ENCODE data around the gene ASTN1.

ASTN1 gene

GRCh38 chr1:177138347-177138746 lies 26.2 kb downstream of the ASTN1 start:
- POLR2A ChIA-PET, result no interaction called here
- CTCF ChIA-PET, result interaction anchor here (1.3 to 1.6 kb wide), 3 partner anchors 14 to 118 kb away, joined by 3 to 4 read pairs (median 3); no protein-coding TSS in a partner anchor
- H3K27ac ChIP-seq (ENCODE audit: extremely low read depth, low read depth, low read length), result no peak overlapping the region
- peaks cover 3% of the 10 kb centered on the region; the same call in 1 of the 2 replicates for H3K4me1 ChIP-seq (ENCODE audit: control insufficient read depth, insufficient read depth, low read length)
- H3K4me3 ChIP-seq (ENCODE audit: low read depth, low read length), result no peak overlapping the region
- H3K36me3 ChIP-seq (ENCODE audit: control insufficient read depth in 2 of 2, insufficient read depth in 1 of 2, low read length in 2 of 2), result no peaks in the 10 kb centered on the region
- TF ChIP-seq ZNF76 (tag by site-specific recombination; IDR thresholded peaks at IDR 0.05; ENCODE audit: borderline replicate concordance, low read depth), result no peak
- no peak for TF ChIP-seq ZNF785 (tag by site-specific recombination; IDR thresholded peaks at IDR 0.05)
- TF ChIP-seq ZEB2 (tag by site-specific recombination; IDR thresholded peaks at IDR 0.05), result no peak
- TF ChIP-seq ZNF169 (tag by site-specific recombination; IDR thresholded peaks at IDR 0.05), result no peak
- TF ChIP-seq KLF16 (tag by site-specific recombination; IDR thresholded peaks at IDR 0.05), result no peak
- TF ChIP-seq ZNF548 (tag by site-specific recombination; IDR thresholded peaks at IDR 0.05), result no peak
- TF ChIP-seq SETDB1 (IDR thresholded peaks at IDR 0.05; ENCODE audit: insufficient read length, low read length), result no peak
- TF ChIP-seq ZNF324 (tag by site-specific recombination; IDR thresholded peaks at IDR 0.05), result no peak
- TF ChIP-seq ZNF600 (tag by site-specific recombination; IDR thresholded peaks at IDR 0.05), result no peak
- TF ChIP-seq ZNF768 (tag by site-specific recombination; IDR thresholded peaks at IDR 0.05), result no peak
- H3K9me3 ChIP-seq (ENCODE audit: control insufficient read depth, insufficient read depth, low read depth, low read length), result no peaks in the 10 kb centered on the region

DNA sequence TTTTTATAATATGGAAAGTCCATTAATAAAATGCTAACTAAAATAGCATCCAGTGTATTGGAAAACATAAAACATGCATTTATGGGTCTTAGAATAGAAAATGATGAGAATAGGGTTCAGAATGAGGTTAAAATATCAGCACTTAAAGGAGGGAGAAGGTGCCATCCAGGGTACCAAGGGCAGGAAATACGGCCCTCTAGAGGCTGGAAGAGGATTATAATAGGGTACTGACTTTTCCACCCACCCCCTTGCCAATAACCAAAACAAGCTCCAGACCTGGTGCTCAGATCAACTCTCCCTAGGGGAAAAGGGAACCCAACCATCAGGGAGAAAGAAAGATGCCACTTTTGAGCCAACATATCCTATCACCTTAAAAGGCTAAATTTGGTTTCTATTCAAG lies 26.7 kb downstream of the ASTN1 start:
- ChIA-PET POLR2A (no interaction called here), CTCF (interaction anchor here (0.6 to 1.6 kb wide), 4 partner anchors 9 to 119 kb away, joined by 3 to 5 read pairs (median 4); no protein-coding TSS in a partner anchor)
- H3K4me1 ChIP-seq (ENCODE audit: control insufficient read depth, insufficient read depth, low read length), result peaks cover under 1% of the 10 kb centered on the region; the same call in 1 of the 2 replicates
- no peaks in the 10 kb centered on the region for H3K9me3 ChIP-seq (ENCODE audit: control insufficient read depth, insufficient read depth, low read depth, low read length)
- H3K4me3 ChIP-seq (ENCODE audit: low read depth, low read length), result no peak overlapping the region
- TF ChIP-seq GFI1B (tag by site-specific recombination; IDR thresholded peaks at IDR 0.05) (no peak), ZNF266 (tag by site-specific recombination; IDR thresholded peaks at IDR 0.05; ENCODE audit: low read depth) (no peak), KLF1 (tag by site-specific recombination; IDR thresholded peaks at IDR 0.05) (no peak), ZNF645 (tag by site-specific recombination; IDR thresholded peaks at IDR 0.05) (no peak), ZBTB44 (tag by site-specific recombination; IDR thresholded peaks at IDR 0.05) (no peak), ZBTB17 (tag by site-specific recombination; IDR thresholded peaks at IDR 0.05) (no peak), GLI2 (tag by site-specific recombination; IDR thresholded peaks at IDR 0.05; ENCODE audit: borderline replicate concordance, low read depth) (no peak), ZNF549 (tag by site-specific recombination; IDR thresholded peaks at IDR 0.05) (no peak), ZNF223 (tag by site-specific recombination; IDR thresholded peaks at IDR 0.05) (no peak), ZXDB (tag by site-specific recombination; IDR thresholded peaks at IDR 0.05) (no peak), ZNF18 (tag by site-specific recombination; IDR thresholded peaks at IDR 0.05) (no peak), ZNF76 (tag by site-specific recombination; IDR thresholded peaks at IDR 0.05; ENCODE audit: borderline replicate concordance, low read depth) (no peak), ZNF394 (tag by site-specific recombination; IDR thresholded peaks at IDR 0.05; ENCODE audit: borderline replicate concordance) (no peak), ZBTB48 (tag by site-specific recombination; IDR thresholded peaks at IDR 0.05) (no peak), ZNF19 (tag by site-specific recombination; IDR thresholded peaks at IDR 0.05; ENCODE audit: low read depth) (no peak), ZNF157 (tag by site-specific recombination; IDR thresholded peaks at IDR 0.05) (no peak), ZNF660 (tag by site-specific recombination; IDR thresholded peaks at IDR 0.05) (no peak), KLF10 (tag by site-specific recombination; IDR thresholded peaks at IDR 0.05) (no peak)
- TF ChIP-seq, protein P1, sequence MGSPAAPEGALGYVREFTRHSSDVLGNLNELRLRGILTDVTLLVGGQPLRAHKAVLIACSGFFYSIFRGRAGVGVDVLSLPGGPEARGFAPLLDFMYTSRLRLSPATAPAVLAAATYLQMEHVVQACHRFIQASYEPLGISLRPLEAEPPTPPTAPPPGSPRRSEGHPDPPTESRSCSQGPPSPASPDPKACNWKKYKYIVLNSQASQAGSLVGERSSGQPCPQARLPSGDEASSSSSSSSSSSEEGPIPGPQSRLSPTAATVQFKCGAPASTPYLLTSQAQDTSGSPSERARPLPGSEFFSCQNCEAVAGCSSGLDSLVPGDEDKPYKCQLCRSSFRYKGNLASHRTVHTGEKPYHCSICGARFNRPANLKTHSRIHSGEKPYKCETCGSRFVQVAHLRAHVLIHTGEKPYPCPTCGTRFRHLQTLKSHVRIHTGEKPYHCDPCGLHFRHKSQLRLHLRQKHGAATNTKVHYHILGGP (tag by site-specific recombination; IDR thresholded peaks at IDR 0.05), result no peak
- TF ChIP-seq, protein P2, sequence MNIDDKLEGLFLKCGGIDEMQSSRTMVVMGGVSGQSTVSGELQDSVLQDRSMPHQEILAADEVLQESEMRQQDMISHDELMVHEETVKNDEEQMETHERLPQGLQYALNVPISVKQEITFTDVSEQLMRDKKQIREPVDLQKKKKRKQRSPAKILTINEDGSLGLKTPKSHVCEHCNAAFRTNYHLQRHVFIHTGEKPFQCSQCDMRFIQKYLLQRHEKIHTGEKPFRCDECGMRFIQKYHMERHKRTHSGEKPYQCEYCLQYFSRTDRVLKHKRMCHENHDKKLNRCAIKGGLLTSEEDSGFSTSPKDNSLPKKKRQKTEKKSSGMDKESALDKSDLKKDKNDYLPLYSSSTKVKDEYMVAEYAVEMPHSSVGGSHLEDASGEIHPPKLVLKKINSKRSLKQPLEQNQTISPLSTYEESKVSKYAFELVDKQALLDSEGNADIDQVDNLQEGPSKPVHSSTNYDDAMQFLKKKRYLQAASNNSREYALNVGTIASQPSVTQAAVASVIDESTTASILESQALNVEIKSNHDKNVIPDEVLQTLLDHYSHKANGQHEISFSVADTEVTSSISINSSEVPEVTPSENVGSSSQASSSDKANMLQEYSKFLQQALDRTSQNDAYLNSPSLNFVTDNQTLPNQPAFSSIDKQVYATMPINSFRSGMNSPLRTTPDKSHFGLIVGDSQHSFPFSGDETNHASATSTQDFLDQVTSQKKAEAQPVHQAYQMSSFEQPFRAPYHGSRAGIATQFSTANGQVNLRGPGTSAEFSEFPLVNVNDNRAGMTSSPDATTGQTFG (tag by site-specific recombination; IDR thresholded peaks at IDR 0.05; ENCODE audit: borderline replicate concordance), result no peak
- no peak overlapping the region for H3K27ac ChIP-seq (ENCODE audit: extremely low read depth, low read depth, low read length)
- H3K36me3 ChIP-seq (ENCODE audit: control insufficient read depth in 2 of 2, insufficient read depth in 1 of 2, low read length in 2 of 2), result no peaks in the 10 kb centered on the region
